DMS114 treated with DMSO at 0.1 percent for 48 hours (cell line): Measurements from ENCODE around the gene LILRA1.
"Not testable (repeated sequence)": the region's sequence is repeated elsewhere in the genome, so short reads cannot be mapped to it uniquely, and the experiment has no call there.

Experiments used
- DNase-seq: peaks from one replicate; lab custom pipeline; 2025; ENCODE audit not compliant: unreplicated experiment; lab: John Stamatoyannopoulos, UW

Gene LILRA1

GRCh38 chr19:54622431-54622830 is 29.0 kb downstream of the LILRA1 start:
- DNase-seq: no peak

GRCh38 chr19:54624234-54624633 is 30.8 kb downstream of the LILRA1 start:
- not testable (repeated sequence) for DNase-seq

GRCh38 chr19:54624934-54625730 is 31.7 kb downstream of the LILRA1 start:
- not testable (repeated sequence) for DNase-seq

GRCh38 chr19:54626757-54627156 is 33.3 kb downstream of the LILRA1 start:
- no peak for DNase-seq

GRCh38 chr19:54627912-54628311 is 34.5 kb downstream of the LILRA1 start:
- DNase-seq: not testable (repeated sequence)

- DNase-seq: not testable (repeated sequence)
Measured at GRCh38 chr19:54630262-54630661, 36.8 kb downstream of the LILRA1 start, which contains the start of gene LILRB1. Gene LILRB1 (plus strand): TSS chr19:54630484. CDS start chr19:54631074, 590 bp downstream.

GRCh38 chr19:54630782-54631181 is 37.4 kb downstream of the LILRA1 start:
- DNase-seq: no peak

- not testable (repeated sequence) for DNase-seq
Measured at GRCh38 chr19:54631489-54632337, 38.3 kb downstream of the LILRA1 start.

- not testable (repeated sequence) for DNase-seq
Measured at GRCh38 chr19:54632517-54632916, 39.1 kb downstream of the LILRA1 start.

- DNase-seq: no peak
Measured at GRCh38 chr19:54633401-54633800, 40.0 kb downstream of the LILRA1 start.

GRCh38 chr19:54636081-54636480 is 42.6 kb downstream of the LILRA1 start:
- DNase-seq: not testable (repeated sequence)

- DNase-seq: no peak
Measured at GRCh38 chr19:54638683-54639082, 45.3 kb downstream of the LILRA1 start.

- not testable (repeated sequence) for DNase-seq
Measured at GRCh38 chr19:54642953-54643352, 49.5 kb downstream of the LILRA1 start.

- DNase-seq: not testable (repeated sequence)
Measured at GRCh38 chr19:54643583-54643982, 50.2 kb downstream of the LILRA1 start.

- no peak for DNase-seq
Measured at GRCh38 chr19:54644056-54644455, 50.6 kb downstream of the LILRA1 start.

GRCh38 chr19:54646331-54646841 is 53.0 kb downstream of the LILRA1 start:
- DNase-seq: no peak

GRCh38 chr19:54648129-54648528 is 54.7 kb downstream of the LILRA1 start:
- no peak for DNase-seq

- DNase-seq: no peak
Measured at GRCh38 chr19:54650108-54650655, 56.8 kb downstream of the LILRA1 start.
